ENCODE data around the gene NPIPB6.

Gene NPIPB6

GRCh38 chr16:28321700-28322411 is 41.5 kb downstream of the NPIPB6 start:
- peaks cover 13% of the 10 kb centered on the region for H3K36me3 ChIP-seq (ENCODE audit: control insufficient read depth, insufficient read depth, low read length)
- H3K27me3 ChIP-seq (ENCODE audit: control insufficient read depth, insufficient read depth, low read length): no peaks in the 10 kb centered on the region
- no peak overlapping the region for H3K27ac ChIP-seq (ENCODE audit: low read length)
- H3K4me1 ChIP-seq (ENCODE audit: control insufficient read depth, insufficient read depth, low read length): no peaks in the 10 kb centered on the region; the same call in 1 of the 2 replicates
- no peak overlapping the region for H3K4me3 ChIP-seq (ENCODE audit: low read length)
- no CpG with 5 or more reads among the region's 20 CpGs for WGBS (ENCODE audit: insufficient coverage, insufficient read length)
- H3K9me3 ChIP-seq (ENCODE audit: control insufficient read depth, insufficient read depth, low read length): no peaks in the 10 kb centered on the region
- DNase-seq (ENCODE audit: low read depth, low spot score): no peak

GRCh38 chr16:28320741-28321140 is 42.6 kb downstream of the NPIPB6 start:
- H3K27me3 ChIP-seq (ENCODE audit: control insufficient read depth, insufficient read depth, low read length): no peaks in the 10 kb centered on the region
- no peak for DNase-seq (ENCODE audit: low read depth, low spot score)
- no peak overlapping the region for H3K4me3 ChIP-seq (ENCODE audit: low read length)
- H3K27ac ChIP-seq (ENCODE audit: low read length): no peak overlapping the region
- H3K36me3 ChIP-seq (ENCODE audit: control insufficient read depth, insufficient read depth, low read length): peaks cover 13% of the 10 kb centered on the region
- no CpG with 5 or more reads among the region's 49 CpGs for WGBS (ENCODE audit: insufficient coverage, insufficient read length)
- H3K9me3 ChIP-seq (ENCODE audit: control insufficient read depth, insufficient read depth, low read length): no peaks in the 10 kb centered on the region
- no peaks in the 10 kb centered on the region; the same call in 1 of the 2 replicates for H3K4me1 ChIP-seq (ENCODE audit: control insufficient read depth, insufficient read depth, low read length)

GRCh38 chr16:28320023-28320561 is 43.2 kb downstream of the NPIPB6 start:
- DNase-seq (ENCODE audit: low read depth, low spot score): no peak
- Histone ChIP-seq H3K27ac (ENCODE audit: low read length) (no peak overlapping the region), H3K9me3 (ENCODE audit: control insufficient read depth, insufficient read depth, low read length) (no peaks in the 10 kb centered on the region), H3K36me3 (ENCODE audit: control insufficient read depth, insufficient read depth, low read length) (peaks cover 13% of the 10 kb centered on the region), H3K4me1 (ENCODE audit: control insufficient read depth, insufficient read depth, low read length) (no peaks in the 10 kb centered on the region; the same call in 1 of the 2 replicates), H3K27me3 (ENCODE audit: control insufficient read depth, insufficient read depth, low read length) (no peaks in the 10 kb centered on the region), H3K4me3 (ENCODE audit: low read length) (no peak overlapping the region)
- WGBS (ENCODE audit: insufficient coverage, insufficient read length): no CpG with 5 or more reads among the region's 73 CpGs

GRCh38 chr16:28319476-28320022 is 43.8 kb downstream of the NPIPB6 start:
- Histone ChIP-seq H3K36me3 (ENCODE audit: control insufficient read depth, insufficient read depth, low read length) (peaks cover 13% of the 10 kb centered on the region), H3K27ac (ENCODE audit: low read length) (no peak overlapping the region), H3K4me1 (ENCODE audit: control insufficient read depth, insufficient read depth, low read length) (no peaks in the 10 kb centered on the region; the same call in 1 of the 2 replicates), H3K4me3 (ENCODE audit: low read length) (no peak overlapping the region), H3K27me3 (ENCODE audit: control insufficient read depth, insufficient read depth, low read length) (no peaks in the 10 kb centered on the region), H3K9me3 (ENCODE audit: control insufficient read depth, insufficient read depth, low read length) (no peaks in the 10 kb centered on the region)
- DNase-seq (ENCODE audit: low read depth, low spot score): no peak
- no CpG with 5 or more reads among the region's 26 CpGs for WGBS (ENCODE audit: insufficient coverage, insufficient read length)

- no peaks in the 10 kb centered on the region; the same call in 1 of the 2 replicates for H3K4me1 ChIP-seq (ENCODE audit: control insufficient read depth, insufficient read depth, low read length)
- no CpG with 5 or more reads among the region's 9 CpGs for WGBS (ENCODE audit: insufficient coverage, insufficient read length)
- no peaks in the 10 kb centered on the region for H3K9me3 ChIP-seq (ENCODE audit: control insufficient read depth, insufficient read depth, low read length)
- H3K4me3 ChIP-seq (ENCODE audit: low read length): no peak overlapping the region
- peaks cover 13% of the 10 kb centered on the region for H3K36me3 ChIP-seq (ENCODE audit: control insufficient read depth, insufficient read depth, low read length)
- H3K27me3 ChIP-seq (ENCODE audit: control insufficient read depth, insufficient read depth, low read length): no peaks in the 10 kb centered on the region
- no peak overlapping the region for H3K27ac ChIP-seq (ENCODE audit: low read length)
- DNase-seq (ENCODE audit: low read depth, low spot score): no peak
These were observed 45.1 kb downstream of the NPIPB6 start for GRCh38 chr16:28318042-28318744.

GRCh38 chr16:28317040-28317880 is 46.0 kb downstream of the NPIPB6 start:
- H3K4me3 ChIP-seq (ENCODE audit: low read length): no peak overlapping the region
- no peaks in the 10 kb centered on the region for H3K27me3 ChIP-seq (ENCODE audit: control insufficient read depth, insufficient read depth, low read length)
- no peak overlapping the region for H3K27ac ChIP-seq (ENCODE audit: low read length)
- no peaks in the 10 kb centered on the region; the same call in 1 of the 2 replicates for H3K4me1 ChIP-seq (ENCODE audit: control insufficient read depth, insufficient read depth, low read length)
- WGBS (ENCODE audit: insufficient coverage, insufficient read length): no CpG with 5 or more reads among the region's 22 CpGs
- no peaks in the 10 kb centered on the region for H3K9me3 ChIP-seq (ENCODE audit: control insufficient read depth, insufficient read depth, low read length)
- DNase-seq (ENCODE audit: low read depth, low spot score): no peak
- peaks cover 13% of the 10 kb centered on the region for H3K36me3 ChIP-seq (ENCODE audit: control insufficient read depth, insufficient read depth, low read length)

GRCh38 chr16:28316054-28316453 is 47.3 kb downstream of the NPIPB6 start:
- Histone ChIP-seq H3K27ac (ENCODE audit: low read length) (no peak overlapping the region), H3K36me3 (ENCODE audit: control insufficient read depth, insufficient read depth, low read length) (peaks cover 13% of the 10 kb centered on the region)

GRCh38 chr16:28313587-28313986 is 49.7 kb downstream of the NPIPB6 start:
- WGBS (ENCODE audit: insufficient coverage, insufficient read length): no CpG with 5 or more reads among the region's 11 CpGs
- Histone ChIP-seq H3K9me3 (ENCODE audit: control insufficient read depth, insufficient read depth, low read length) (no peaks in the 10 kb centered on the region), H3K27me3 (ENCODE audit: control insufficient read depth, insufficient read depth, low read length) (no peaks in the 10 kb centered on the region), H3K4me1 (ENCODE audit: control insufficient read depth, insufficient read depth, low read length) (no peaks in the 10 kb centered on the region; the same call in 1 of the 2 replicates), H3K4me3 (ENCODE audit: low read length) (no peak overlapping the region), H3K36me3 (ENCODE audit: control insufficient read depth, insufficient read depth, low read length) (peaks cover 8% of the 10 kb centered on the region; the same call in 1 of the 2 replicates), H3K27ac (ENCODE audit: low read length) (no peak overlapping the region)
- DNase-seq (ENCODE audit: low read depth, low spot score): no peak

More at GRCh38 chr16:28316054-28316453, 47.3 kb downstream of the NPIPB6 start:
- DNase-seq (ENCODE audit: low read depth, low spot score): no peak
- no peaks in the 10 kb centered on the region for H3K9me3 ChIP-seq (ENCODE audit: control insufficient read depth, insufficient read depth, low read length)
- no peaks in the 10 kb centered on the region for H3K27me3 ChIP-seq (ENCODE audit: control insufficient read depth, insufficient read depth, low read length)
- H3K4me3 ChIP-seq (ENCODE audit: low read length): no peak overlapping the region
- WGBS (ENCODE audit: insufficient coverage, insufficient read length): no CpG with 5 or more reads among the region's 6 CpGs
- H3K4me1 ChIP-seq (ENCODE audit: control insufficient read depth, insufficient read depth, low read length): no peaks in the 10 kb centered on the region; the same call in 1 of the 2 replicates

GRCh38 chr16:28312327-28312726 is 51.0 kb downstream of the NPIPB6 start:
- DNase-seq (ENCODE audit: low read depth, low spot score): no peak
- WGBS (ENCODE audit: insufficient coverage, insufficient read length): no CpG with 5 or more reads among the region's 10 CpGs
- H3K36me3 ChIP-seq (ENCODE audit: control insufficient read depth, insufficient read depth, low read length): peaks cover 8% of the 10 kb centered on the region; the same call in 1 of the 2 replicates
- no peaks in the 10 kb centered on the region for H3K27me3 ChIP-seq (ENCODE audit: control insufficient read depth, insufficient read depth, low read length)
- H3K27ac ChIP-seq (ENCODE audit: low read length): no peak overlapping the region
- H3K9me3 ChIP-seq (ENCODE audit: control insufficient read depth, insufficient read depth, low read length): no peaks in the 10 kb centered on the region
- H3K4me3 ChIP-seq (ENCODE audit: low read length): no peak overlapping the region
- H3K4me1 ChIP-seq (ENCODE audit: control insufficient read depth, insufficient read depth, low read length): no peaks in the 10 kb centered on the region; the same call in 1 of the 2 replicates
